Activated CD8-positive, alpha-beta T cell treated with anti-CD3 and anti-CD28 coated beads for 36 hours (primary cell): ENCODE data around the gene PILRA. TPM values are rescaled to one million over a fixed set of nuclear protein-coding genes. Genes with fewer than 3 reads are reported as not detected.

Source experiments
- ATAC-seq: fragments of 200-7000 bp; cut with Tn5 transposase; one replicate; pipeline ENCODE4 v1.10.0; 2021; ENCODE audit warnings: mild to moderate bottlenecking, moderate library complexity
- CTCF ChIA-PET: fragments of 350-600 bp; sonication (Branson Sonifier 250); formaldehyde crosslinking; loops from one replicate; lab custom pipeline; 2021; ENCODE audit warnings: antibody characterized with exemption; lab: Charles Lee
- POLR2A ChIA-PET: fragments of 350-600 bp; sonication (Branson Sonifier 250); formaldehyde crosslinking; loops from one replicate; lab custom pipeline; 2021; ENCODE audit warnings: antibody characterized with exemption; lab: Charles Lee
- DNase-seq: peaks from one replicate; pipeline ENCODE4 v3.0.0-alpha.2; 2020
- H3K27ac Mint-ChIP-seq: one replicate; pipeline ENCODE4 v1.8.0; 2021; ENCODE audit warnings: mild to moderate bottlenecking, mixed read lengths
- H3K27me3 Mint-ChIP-seq: one replicate; pipeline ENCODE4 v1.8.0; 2021; ENCODE audit warnings: mixed read lengths
- H3K36me3 Mint-ChIP-seq: one replicate; pipeline ENCODE4 v1.8.0; 2021; ENCODE audit warnings: low read depth, mixed read lengths
- H3K4me1 Mint-ChIP-seq: one replicate; pipeline ENCODE4 v1.8.0; 2021; ENCODE audit warnings: low read depth, mixed read lengths
- H3K4me3 Mint-ChIP-seq: one replicate; pipeline ENCODE4 v1.8.0; 2021; ENCODE audit warnings: mild to moderate bottlenecking, moderate library complexity, mixed read lengths
- H3K9me3 Mint-ChIP-seq: one replicate; pipeline ENCODE4 v1.8.0; 2021; ENCODE audit warnings: mixed read lengths
- CTCF ChIP-seq: fragments of 200-600 bp; IDR thresholded peaks from one replicate; pipeline ENCODE4 v1.8.0; 2022; ENCODE audit warnings: antibody characterized with exemption, mild to moderate bottlenecking
- intact Hi-C: fragments of 100-400 bp; cut with micrococcal nuclease; formaldehyde crosslinking; loops from one replicate; pipeline ENCODE4 v1.10.0; 2022
- total RNA-seq, 2 experiments: library from RNA; stranded (reverse); gene quantifications; one replicate each; pipeline ENCODE4 v1.2.3, GENCODE V29; 2021

Gene PILRA
- total RNA-seq, 2 experiments from 2014 or later, result 5.8 to 6.6 TPM

- ChIA-PET CTCF (no interaction called here), POLR2A (interaction anchor here (1.1 to 1.3 kb wide), 2 partner anchors 13 to 330 kb away, joined by 3 to 4 read pairs; partner anchors contain the start of gene MCM7)
- DNase-seq, result no peak
- Mint-ChIP-seq H3K4me1 (peaks cover 39% of the 10 kb centered on the region), H3K4me3 (peak overlapping the region; percentile 83), H3K27ac (peak overlapping the region; percentile 97), H3K36me3 (peaks cover 54% of the 10 kb centered on the region), H3K27me3 (no peaks in the 10 kb centered on the region), H3K9me3 (no peaks in the 10 kb centered on the region)
- no peak for ATAC-seq
- intact Hi-C loops, result no loop called here
- no peak for TF ChIP-seq CTCF
Observed at GRCh38 chr7:100431286-100431735, 58.0 kb downstream of the PILRA start.

GRCh38 chr7:100432053-100432452, 58.8 kb downstream of the PILRA start:
- intact Hi-C loops, result no loop called here
- H3K27ac Mint-ChIP-seq, result peak overlapping the region; percentile 97
- H3K9me3 Mint-ChIP-seq, result no peaks in the 10 kb centered on the region
- DNase-seq (no peak), ATAC-seq (no peak)
- peaks cover 56% of the 10 kb centered on the region for H3K36me3 Mint-ChIP-seq
- H3K4me3 Mint-ChIP-seq, result peak overlapping the region; percentile 83
- POLR2A ChIA-PET, result interaction anchor here (1.1 kb wide), 1 partner anchor 331 kb away, joined by 3 read pairs; the partner anchor contains the start of gene MCM7
- peaks cover 39% of the 10 kb centered on the region for H3K4me1 Mint-ChIP-seq
- no peaks in the 10 kb centered on the region for H3K27me3 Mint-ChIP-seq
- CTCF ChIA-PET, result no interaction called here
- no peak for TF ChIP-seq CTCF

- ChIA-PET POLR2A (no interaction called here), CTCF (interaction anchor here (0.7 kb wide), 1 partner anchor 17 kb away, joined by 3 read pairs; no protein-coding TSS in a partner anchor)
- DNase-seq (no peak), ATAC-seq (no peak)
- TF ChIP-seq CTCF, result no peak
- Mint-ChIP-seq H3K4me1 (peaks cover 39% of the 10 kb centered on the region), H3K9me3 (no peaks in the 10 kb centered on the region), H3K27me3 (no peaks in the 10 kb centered on the region), H3K4me3 (peak overlapping the region; percentile 83), H3K27ac (peak overlapping the region; percentile 97), H3K36me3 (peaks cover 56% of the 10 kb centered on the region)
- intact Hi-C loops, result no loop called here
Observed at GRCh38 chr7:100432621-100433275, 59.5 kb downstream of the PILRA start.

- ChIA-PET CTCF (interaction anchor here (0.7 kb wide), 1 partner anchor 17 kb away, joined by 3 read pairs; no protein-coding TSS in a partner anchor), POLR2A (interaction anchor here (0.8 to 1.2 kb wide), 2 partner anchors 11 to 17 kb away, joined by 3 to 4 read pairs; no protein-coding TSS in a partner anchor)
- H3K4me1 Mint-ChIP-seq, result peaks cover 37% of the 10 kb centered on the region
- peaks cover 56% of the 10 kb centered on the region for H3K36me3 Mint-ChIP-seq
- H3K27ac Mint-ChIP-seq, result peak overlapping the region; percentile 97
- DNase-seq (no peak), ATAC-seq (no peak)
- no peak for TF ChIP-seq CTCF
- no peaks in the 10 kb centered on the region for H3K9me3 Mint-ChIP-seq
- intact Hi-C loops, result no loop called here
- H3K27me3 Mint-ChIP-seq, result no peaks in the 10 kb centered on the region
- no peak overlapping the region for H3K4me3 Mint-ChIP-seq
Observed at GRCh38 chr7:100433276-100433591, 59.9 kb downstream of the PILRA start.

- Mint-ChIP-seq H3K27me3 (no peaks in the 10 kb centered on the region), H3K27ac (peak overlapping the region; percentile 97), H3K9me3 (no peaks in the 10 kb centered on the region), H3K36me3 (peaks cover 54% of the 10 kb centered on the region), H3K4me1 (peaks cover 37% of the 10 kb centered on the region), H3K4me3 (peak overlapping the region; percentile 92)
- POLR2A ChIA-PET, result interaction anchor here (0.8 to 1.6 kb wide), 5 partner anchors 11 to 68 kb away, joined by 3 to 4 read pairs (median 3); partner anchors contain the start of gene TSC22D4
- CTCF ChIA-PET, result interaction anchor here (0.7 kb wide), 1 partner anchor 16 kb away, joined by 3 read pairs; no protein-coding TSS in a partner anchor
- DNase-seq, result no peak
- no peak for ATAC-seq
- intact Hi-C loops, result no loop called here
- TF ChIP-seq CTCF, result no peak
Observed at GRCh38 chr7:100433592-100434296, 60.5 kb downstream of the PILRA start.
